HepG2 (cell line): ENCODE data around the gene SGK1. TPM values are rescaled to one million over a fixed set of nuclear protein-coding genes. Genes with fewer than 3 reads are reported as not detected.

Source experiments
- ATM ChIP-seq: fragments of 450-650 bp; IDR thresholded peaks from 2 replicates; pipeline ENCODE4 v1.7.1; 2017; ENCODE audit warnings: mild to moderate bottlenecking, borderline replicate concordance
- DNMT1 ChIP-seq: sonication (generic); formaldehyde crosslinking; IDR thresholded peaks from 2 replicates; pipeline ENCODE4 v1.5.1; 2020; ENCODE audit warnings: mild to moderate bottlenecking, missing genetic modification reagents
- GPN1 ChIP-seq: sonication (generic); formaldehyde crosslinking; IDR thresholded peaks from 2 replicates; pipeline ENCODE4 v1.5.1; 2020; ENCODE audit warnings: missing genetic modification reagents, borderline replicate concordance
- RFX3 ChIP-seq: IDR thresholded peaks from 2 replicates; pipeline ENCODE4 v1.6.1; 2016; ENCODE audit warnings: missing biosample characterization, missing genetic modification reagents
- SALL1 ChIP-seq: sonication (generic); formaldehyde crosslinking; IDR thresholded peaks from 2 replicates; pipeline ENCODE4 v1.8.0; 2022; ENCODE audit warnings: mild to moderate bottlenecking, missing genetic modification reagents
- SAP130 ChIP-seq: IDR thresholded peaks from 2 replicates; pipeline ENCODE4 v1.6.1; 2016; ENCODE audit warnings: low read depth
- SRF ChIP-seq: IDR thresholded peaks from 2 replicates; pipeline ENCODE4 v1.6.1; 2011; ENCODE audit warnings: mild to moderate bottlenecking, low read depth, low read length, moderate library complexity
- TBP ChIP-seq: sonication (generic); formaldehyde crosslinking; IDR thresholded peaks from 2 replicates; pipeline ENCODE4 v1.5.0; 2020; ENCODE audit warnings: missing genetic modification reagents
- YEATS4 ChIP-seq: sonication (generic); formaldehyde crosslinking; IDR thresholded peaks from 2 replicates; pipeline ENCODE4 v1.4.0; 2020; ENCODE audit warnings: missing genetic modification reagents, borderline replicate concordance
- ZNF143 ChIP-seq: sonication (generic); formaldehyde crosslinking; IDR thresholded peaks from 2 replicates; pipeline ENCODE4 v1.4.0; 2020; ENCODE audit warnings: missing genetic modification reagents
- ZNF180 ChIP-seq: sonication (generic); formaldehyde crosslinking; IDR thresholded peaks from 2 replicates; pipeline ENCODE4 v1.4.0; 2020; ENCODE audit warnings: low read depth, missing genetic modification reagents, borderline replicate concordance
- ZNF260 ChIP-seq: sonication (generic); formaldehyde crosslinking; IDR thresholded peaks from 2 replicates; pipeline ENCODE4 v1.4.0; 2020; ENCODE audit warnings: missing genetic modification reagents, low read depth, mild to moderate bottlenecking, borderline replicate concordance
- ZNF672 ChIP-seq: sonication (generic); formaldehyde crosslinking; IDR thresholded peaks from 2 replicates; pipeline ENCODE4 v1.8.1; 2022; ENCODE audit warnings: missing genetic modification reagents
- ZNF678 ChIP-seq: sonication (generic); formaldehyde crosslinking; IDR thresholded peaks from 2 replicates; pipeline ENCODE4 v1.4.0; 2020; ENCODE audit warnings: mild to moderate bottlenecking, missing genetic modification reagents
- polyA plus RNA-seq, 8 experiments: library from polyadenylated mRNA; depleted of rRNA in 3 of 8; stranded (reverse) in 7 of 8; unstranded in 1 of 8; fragments of >200 nt; fragmentation: Illumina TruSeq in 4 of 8; extraction: Trizol in 4 of 8; gene quantifications; 2 replicates each; pipeline versions ENCODE4 v1.2.1 to v1.2.3, GENCODE V29; 2011 to 2016; ENCODE audit warnings: low read depth in 4 of 8, missing spikeins in 1 of 8, mixed read lengths in 1 of 8; ENCODE audit not compliant: insufficient read depth in 1 of 8
- total RNA-seq, 5 experiments: library from RNA; depleted of rRNA; stranded (reverse); fragments of >200 nt; fragmentation: Illumina TruSeq; extraction: Trizol; gene quantifications; 2 replicates each; pipeline ENCODE4 v1.2.3, GENCODE V29; 2016; ENCODE audit warnings: low read depth in 1 of 5
- TF ChIP-seq, protein P1 (sequence below): sonication (generic); formaldehyde crosslinking; IDR thresholded peaks from 2 replicates; pipeline ENCODE4 v1.5.0; 2020; ENCODE audit warnings: missing genetic modification reagents
- TF ChIP-seq, protein P2 (sequence below): sonication (generic); formaldehyde crosslinking; IDR thresholded peaks from 2 replicates; pipeline ENCODE4 v1.4.0; 2020; ENCODE audit warnings: missing genetic modification reagents
- TF ChIP-seq, protein P3 (sequence below): sonication (generic); formaldehyde crosslinking; IDR thresholded peaks from 2 replicates; pipeline ENCODE4 v1.9.0; 2021; ENCODE audit warnings: missing genetic modification reagents, borderline replicate concordance
- TF ChIP-seq, protein P4 (sequence below): sonication (generic); formaldehyde crosslinking; IDR thresholded peaks from 2 replicates; pipeline ENCODE4 v1.5.1; 2020; ENCODE audit warnings: missing genetic modification reagents, mild to moderate bottlenecking, borderline replicate concordance
- TF ChIP-seq, protein P5 (sequence below): sonication (generic); formaldehyde crosslinking; IDR thresholded peaks from 2 replicates; pipeline ENCODE4 v1.5.0; 2020; ENCODE audit warnings: mild to moderate bottlenecking, missing genetic modification reagents
- TF ChIP-seq, protein P6 (sequence below): sonication (generic); formaldehyde crosslinking; IDR thresholded peaks from 2 replicates; pipeline ENCODE4 v1.9.0; 2021; ENCODE audit warnings: missing genetic modification reagents, mild to moderate bottlenecking, borderline replicate concordance

The SGK1 gene
- total and polyA plus RNA-seq, 2 of the 13 experiments (the other 11 are each of a cell fraction or from before 2014, with no cell fraction given): 56.1 to 56.2 TPM

DNA sequence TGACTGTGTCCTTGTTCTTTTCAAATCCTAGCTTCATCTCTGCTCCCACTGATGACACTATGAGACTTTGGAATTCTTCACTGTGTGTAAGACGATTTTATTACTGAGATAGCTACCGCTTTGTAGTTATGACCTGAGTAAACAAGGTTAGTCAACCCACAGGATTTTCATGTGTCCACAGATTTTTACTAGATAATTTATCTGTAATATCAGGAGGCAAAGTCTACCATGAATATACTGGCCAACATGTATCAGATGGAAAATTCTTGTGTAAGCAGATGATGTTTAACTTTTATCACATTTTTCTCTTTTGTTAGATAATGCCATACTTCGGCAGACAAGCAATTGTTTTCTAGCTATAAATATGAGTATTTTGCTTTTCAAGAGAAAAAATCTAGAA lies 119.8 kb downstream of the SGK1 start (continued):
- TF ChIP-seq, protein P1, sequence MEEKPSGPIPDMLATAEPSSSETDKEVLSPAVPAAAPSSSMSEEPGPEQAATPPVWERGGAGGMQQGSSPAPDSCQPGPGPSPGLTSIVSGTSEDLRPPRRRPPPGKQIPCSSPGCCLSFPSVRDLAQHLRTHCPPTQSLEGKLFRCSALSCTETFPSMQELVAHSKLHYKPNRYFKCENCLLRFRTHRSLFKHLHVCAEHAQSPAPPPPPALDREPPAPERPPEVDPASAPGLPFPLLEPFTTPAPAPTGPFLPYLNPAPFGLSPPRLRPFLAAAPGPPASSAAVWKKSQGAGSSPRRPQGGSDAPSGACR: peak; percentile 74; the same call in 1 of the 2 replicates
- TF ChIP-seq TBP (CRISPR knock-in tag): no peak
- TF ChIP-seq, protein P2, sequence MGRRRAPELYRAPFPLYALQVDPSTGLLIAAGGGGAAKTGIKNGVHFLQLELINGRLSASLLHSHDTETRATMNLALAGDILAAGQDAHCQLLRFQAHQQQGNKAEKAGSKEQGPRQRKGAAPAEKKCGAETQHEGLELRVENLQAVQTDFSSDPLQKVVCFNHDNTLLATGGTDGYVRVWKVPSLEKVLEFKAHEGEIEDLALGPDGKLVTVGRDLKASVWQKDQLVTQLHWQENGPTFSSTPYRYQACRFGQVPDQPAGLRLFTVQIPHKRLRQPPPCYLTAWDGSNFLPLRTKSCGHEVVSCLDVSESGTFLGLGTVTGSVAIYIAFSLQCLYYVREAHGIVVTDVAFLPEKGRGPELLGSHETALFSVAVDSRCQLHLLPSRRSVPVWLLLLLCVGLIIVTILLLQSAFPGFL (CRISPR knock-in tag): no peak
- no peak for TF ChIP-seq ZNF672 (CRISPR knock-in tag)
- TF ChIP-seq, protein P3, sequence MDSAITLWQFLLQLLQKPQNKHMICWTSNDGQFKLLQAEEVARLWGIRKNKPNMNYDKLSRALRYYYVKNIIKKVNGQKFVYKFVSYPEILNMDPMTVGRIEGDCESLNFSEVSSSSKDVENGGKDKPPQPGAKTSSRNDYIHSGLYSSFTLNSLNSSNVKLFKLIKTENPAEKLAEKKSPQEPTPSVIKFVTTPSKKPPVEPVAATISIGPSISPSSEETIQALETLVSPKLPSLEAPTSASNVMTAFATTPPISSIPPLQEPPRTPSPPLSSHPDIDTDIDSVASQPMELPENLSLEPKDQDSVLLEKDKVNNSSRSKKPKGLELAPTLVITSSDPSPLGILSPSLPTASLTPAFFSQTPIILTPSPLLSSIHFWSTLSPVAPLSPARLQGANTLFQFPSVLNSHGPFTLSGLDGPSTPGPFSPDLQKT (CRISPR knock-in tag): no peak
- TF ChIP-seq ZNF260 (CRISPR knock-in tag): no peak
- TF ChIP-seq, protein P4, sequence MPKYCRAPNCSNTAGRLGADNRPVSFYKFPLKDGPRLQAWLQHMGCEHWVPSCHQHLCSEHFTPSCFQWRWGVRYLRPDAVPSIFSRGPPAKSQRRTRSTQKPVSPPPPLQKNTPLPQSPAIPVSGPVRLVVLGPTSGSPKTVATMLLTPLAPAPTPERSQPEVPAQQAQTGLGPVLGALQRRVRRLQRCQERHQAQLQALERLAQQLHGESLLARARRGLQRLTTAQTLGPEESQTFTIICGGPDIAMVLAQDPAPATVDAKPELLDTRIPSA (CRISPR knock-in tag): no peak
- TF ChIP-seq GPN1: no peak
- TF ChIP-seq ZNF143 (CRISPR knock-in tag): no peak
- TF ChIP-seq RFX3 (CRISPR knock-in tag): no peak
- TF ChIP-seq DNMT1 (CRISPR knock-in tag): no peak
- no peak for TF ChIP-seq ZNF678 (CRISPR knock-in tag)
- TF ChIP-seq, protein P5, sequence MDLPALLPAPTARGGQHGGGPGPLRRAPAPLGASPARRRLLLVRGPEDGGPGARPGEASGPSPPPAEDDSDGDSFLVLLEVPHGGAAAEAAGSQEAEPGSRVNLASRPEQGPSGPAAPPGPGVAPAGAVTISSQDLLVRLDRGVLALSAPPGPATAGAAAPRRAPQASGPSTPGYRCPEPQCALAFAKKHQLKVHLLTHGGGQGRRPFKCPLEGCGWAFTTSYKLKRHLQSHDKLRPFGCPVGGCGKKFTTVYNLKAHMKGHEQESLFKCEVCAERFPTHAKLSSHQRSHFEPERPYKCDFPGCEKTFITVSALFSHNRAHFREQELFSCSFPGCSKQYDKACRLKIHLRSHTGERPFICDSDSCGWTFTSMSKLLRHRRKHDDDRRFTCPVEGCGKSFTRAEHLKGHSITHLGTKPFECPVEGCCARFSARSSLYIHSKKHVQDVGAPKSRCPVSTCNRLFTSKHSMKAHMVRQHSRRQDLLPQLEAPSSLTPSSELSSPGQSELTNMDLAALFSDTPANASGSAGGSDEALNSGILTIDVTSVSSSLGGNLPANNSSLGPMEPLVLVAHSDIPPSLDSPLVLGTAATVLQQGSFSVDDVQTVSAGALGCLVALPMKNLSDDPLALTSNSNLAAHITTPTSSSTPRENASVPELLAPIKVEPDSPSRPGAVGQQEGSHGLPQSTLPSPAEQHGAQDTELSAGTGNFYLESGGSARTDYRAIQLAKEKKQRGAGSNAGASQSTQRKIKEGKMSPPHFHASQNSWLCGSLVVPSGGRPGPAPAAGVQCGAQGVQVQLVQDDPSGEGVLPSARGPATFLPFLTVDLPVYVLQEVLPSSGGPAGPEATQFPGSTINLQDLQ (CRISPR knock-in tag): no peak
- TF ChIP-seq, protein P6, sequence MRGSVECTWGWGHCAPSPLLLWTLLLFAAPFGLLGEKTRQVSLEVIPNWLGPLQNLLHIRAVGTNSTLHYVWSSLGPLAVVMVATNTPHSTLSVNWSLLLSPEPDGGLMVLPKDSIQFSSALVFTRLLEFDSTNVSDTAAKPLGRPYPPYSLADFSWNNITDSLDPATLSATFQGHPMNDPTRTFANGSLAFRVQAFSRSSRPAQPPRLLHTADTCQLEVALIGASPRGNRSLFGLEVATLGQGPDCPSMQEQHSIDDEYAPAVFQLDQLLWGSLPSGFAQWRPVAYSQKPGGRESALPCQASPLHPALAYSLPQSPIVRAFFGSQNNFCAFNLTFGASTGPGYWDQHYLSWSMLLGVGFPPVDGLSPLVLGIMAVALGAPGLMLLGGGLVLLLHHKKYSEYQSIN: no peak
- peak; percentile 91 for TF ChIP-seq SAP130 (CRISPR knock-in tag)
- no peak for TF ChIP-seq SRF
- TF ChIP-seq ATM: peak; percentile 29; the same call in 1 of the 2 replicates
- TF ChIP-seq ZNF180: no peak
- TF ChIP-seq YEATS4 (CRISPR knock-in tag): peak; percentile 21; the same call in 1 of the 2 replicates
- TF ChIP-seq SALL1 (CRISPR knock-in tag): peak; percentile 96; the same call in 1 of the 2 replicates
